H9 (cell line): ENCODE data around the gene SMO. TPM values are rescaled to one million over a fixed set of nuclear protein-coding genes. Genes with fewer than 3 reads are reported as not detected.

ENCODE experiments used
- DNase-seq: peaks from one replicate; pipeline ENCODE4 v3.0.0-alpha.2; 2017
- H2AFZ ChIP-seq: one replicate; pipeline ENCODE4 v1.6.1; 2013; ENCODE audit warnings: mild to moderate bottlenecking, low read length, control low read depth, moderate library complexity
- H2AK5ac ChIP-seq: 2 replicates; pipeline ENCODE4 v1.6.1; 2013; ENCODE audit warnings: low read length, control low read depth, mixed read lengths; ENCODE audit not compliant: insufficient read length
- H2BK120ac ChIP-seq: one replicate; pipeline ENCODE4 v1.6.1; 2013; ENCODE audit warnings: low read depth, mild to moderate bottlenecking, low read length, control low read depth, inconsistent platforms; ENCODE audit not compliant: poor library complexity, severe bottlenecking
- H2BK12ac ChIP-seq: 2 replicates; pipeline ENCODE4 v1.6.1; 2013; ENCODE audit warnings: low read length, control low read depth, mixed read lengths, low read depth; ENCODE audit not compliant: insufficient read length
- H2BK15ac ChIP-seq: 2 replicates; pipeline ENCODE4 v1.6.1; 2013; ENCODE audit warnings: low read depth, low read length, control low read depth
- H2BK20ac ChIP-seq: one replicate; pipeline ENCODE4 v1.6.1; 2013; ENCODE audit warnings: low read depth, mild to moderate bottlenecking, low read length, control low read depth, inconsistent platforms; ENCODE audit not compliant: poor library complexity, severe bottlenecking
- H2BK5ac ChIP-seq: 2 replicates; pipeline ENCODE4 v1.6.1; 2013; ENCODE audit warnings: low read length, control low read depth, mixed read lengths; ENCODE audit not compliant: insufficient read length
- H3K14ac ChIP-seq: 2 replicates; pipeline ENCODE4 v1.6.1; 2013; ENCODE audit warnings: low read length, control low read depth; ENCODE audit not compliant: insufficient read depth
- H3K18ac ChIP-seq: 2 replicates; pipeline ENCODE4 v1.6.1; 2013; ENCODE audit warnings: low read depth, mild to moderate bottlenecking, mixed read lengths, low read length, control low read depth; ENCODE audit not compliant: insufficient read length
- H3K23ac ChIP-seq: 2 replicates; pipeline ENCODE4 v1.6.1; 2013; ENCODE audit warnings: low read length, control low read depth, mixed read lengths, low read depth; ENCODE audit not compliant: insufficient read length
- H3K23me2 ChIP-seq: 2 replicates; pipeline ENCODE4 v1.6.1; 2013; ENCODE audit warnings: low read depth, mild to moderate bottlenecking, mixed read lengths, low read length, control low read depth; ENCODE audit not compliant: insufficient read length, poor library complexity, severe bottlenecking
- H3K27ac ChIP-seq: 2 replicates; pipeline ENCODE4 v1.5.1; 2013; ENCODE audit warnings: low read length, control low read depth, mixed read lengths, low read depth; ENCODE audit not compliant: insufficient read length
- H3K27me3 ChIP-seq: 2 replicates; pipeline ENCODE4 v1.6.1; 2013; ENCODE audit warnings: low read length, control low read depth, inconsistent platforms; ENCODE audit not compliant: insufficient read depth
- H3K4ac ChIP-seq: 2 replicates; pipeline ENCODE4 v1.6.1; 2013; ENCODE audit warnings: low read depth, mild to moderate bottlenecking, control low read depth, inconsistent platforms, low read length, moderate library complexity
- H3K4me1 ChIP-seq: 2 replicates; pipeline ENCODE4 v1.6.1; 2013; ENCODE audit warnings: low read length, control low read depth, inconsistent platforms; ENCODE audit not compliant: insufficient read depth
- H3K4me2 ChIP-seq: 2 replicates; pipeline ENCODE4 v1.6.1; 2013; ENCODE audit warnings: low read length, control low read depth, mixed read lengths; ENCODE audit not compliant: insufficient read length, insufficient read depth
- H3K56ac ChIP-seq: 2 replicates; pipeline ENCODE4 v1.6.1; 2013; ENCODE audit warnings: low read depth, mild to moderate bottlenecking, mixed read lengths, low read length, control low read depth; ENCODE audit not compliant: insufficient read length
- H3K79me1 ChIP-seq: 2 replicates; pipeline ENCODE4 v1.6.1; 2013; ENCODE audit warnings: low read depth, mild to moderate bottlenecking, moderate library complexity, low read length, control low read depth, inconsistent platforms; ENCODE audit not compliant: insufficient read depth, poor library complexity, severe bottlenecking
- H3K79me2 ChIP-seq: 2 replicates; pipeline ENCODE4 v1.6.1; 2013; ENCODE audit warnings: low read length, control low read depth, inconsistent platforms; ENCODE audit not compliant: insufficient read depth
- H3K9ac ChIP-seq: 2 replicates; pipeline ENCODE4 v1.6.1; 2013; ENCODE audit warnings: low read length, control low read depth, mixed read lengths; ENCODE audit not compliant: insufficient read length; ENCODE audit errors: extremely low read depth
- H3K9me3 ChIP-seq: one replicate; pipeline ENCODE4 v1.6.1; 2013; ENCODE audit warnings: low read depth, low read length, inconsistent platforms; ENCODE audit not compliant: control insufficient read depth
- H3T11ph ChIP-seq: one replicate; pipeline ENCODE4 v1.6.1; 2013; ENCODE audit warnings: mild to moderate bottlenecking, low read length, control low read depth, inconsistent platforms
- H4K20me1 ChIP-seq: one replicate; pipeline ENCODE4 v1.6.1; 2013; ENCODE audit not compliant: control insufficient read depth, insufficient read length, insufficient read depth
- H4K5ac ChIP-seq: 2 replicates; pipeline ENCODE4 v1.6.1; 2013; ENCODE audit warnings: low read depth, mild to moderate bottlenecking, mixed read lengths, low read length, control low read depth; ENCODE audit not compliant: insufficient read length
- H4K8ac ChIP-seq: replicated peaks from 2 replicates; pipeline ENCODE4 v1.6.1; 2013; ENCODE audit warnings: low read length, control low read depth, mixed read lengths, low read depth; ENCODE audit not compliant: insufficient read length
- H4K91ac ChIP-seq: 2 replicates; pipeline ENCODE4 v1.6.1; 2013; ENCODE audit warnings: low read depth, mild to moderate bottlenecking, moderate library complexity, mixed read lengths, low read length, control low read depth; ENCODE audit not compliant: insufficient read length
- H3K27ac Mint-ChIP-seq, 3 experiments: 2 replicates in 2 of 3; 3 replicates in 1 of 3; pipeline ENCODE4 v1.8.0; 2020 to 2021; ENCODE audit warnings: mixed read lengths in 3 of 3, mild to moderate bottlenecking in 1 of 3, moderate library complexity in 1 of 3
- H3K27me3 Mint-ChIP-seq: 2 replicates; pipeline ENCODE4 v1.8.0; 2021; ENCODE audit warnings: low read depth, mild to moderate bottlenecking, moderate library complexity, mixed read lengths
- H3K36me3 Mint-ChIP-seq, 3 experiments: 2 replicates in 2 of 3; 3 replicates in 1 of 3; pipeline ENCODE4 v1.8.0; 2020 to 2021; ENCODE audit warnings: low read depth in 3 of 3, mixed read lengths in 3 of 3; ENCODE audit not compliant: insufficient read depth in 1 of 3
- H3K4me1 Mint-ChIP-seq, 2 experiments: 2 replicates each; pipeline ENCODE4 v1.8.0; 2020; ENCODE audit warnings: mixed read lengths in 2 of 2
- H3K4me3 Mint-ChIP-seq, 2 experiments: 2 replicates in 1 of 2; 3 replicates in 1 of 2; pipeline ENCODE4 v1.8.0; 2020 to 2021; ENCODE audit warnings: mild to moderate bottlenecking in 2 of 2, mixed read lengths in 2 of 2, moderate library complexity in 1 of 2
- H3K9me3 Mint-ChIP-seq, 2 experiments: 2 replicates in 1 of 2; 3 replicates in 1 of 2; pipeline ENCODE4 v1.8.0; 2020; ENCODE audit warnings: mild to moderate bottlenecking in 2 of 2, mixed read lengths in 2 of 2, moderate library complexity in 1 of 2
- CTCF ChIP-seq: fragments of 200-600 bp; sonication (generic); conservative IDR thresholded peaks from 3 replicates; pipeline ENCODE4 v1.8.0; 2021; ENCODE audit warnings: antibody characterized with exemption, mild to moderate bottlenecking
- WGBS: extraction: QIAGEN DNeasy Blood & Tissue Kit; methylation state at CpG from one replicate; pipeline ENCODE4 v1.1.7; 2013; ENCODE audit warnings: missing lambda C conversion rate, low lambda C conversion rate, mixed read lengths; ENCODE audit not compliant: insufficient read length; ENCODE audit errors: extremely low coverage; 5-methylcytosine and 5-hydroxymethylcytosine counted together
- total RNA-seq: library from RNA; stranded (reverse); gene quantifications from 2 replicates; pipeline ENCODE4 v1.2.1, GENCODE V29; 2021

Gene SMO
- total RNA-seq, 1 experiment from 2014 or later = 66.8 TPM

GRCh38 chr7:129203050-129203741, 14.8 kb downstream of the SMO start:
- DNase-seq = no peak
- no peak overlapping the region for H2BK12ac ChIP-seq
- no peaks in the 10 kb centered on the region for H3K27me3 Mint-ChIP-seq

More at GRCh38 chr7:129203050-129203741, 14.8 kb downstream of the SMO start:
- Histone ChIP-seq H3K9ac (no peak overlapping the region), H3K79me2 (peaks cover 2% of the 10 kb centered on the region; the same call in 1 of the 2 replicates), H3K27ac (no peak overlapping the region), H4K5ac (no peak overlapping the region), H2BK5ac (peak overlapping the region; percentile 17), H3K4me1 (no peaks in the 10 kb centered on the region), H4K20me1 (no peaks in the 10 kb centered on the region), H2AK5ac (no peak overlapping the region), H3K18ac (no peak overlapping the region), H2AFZ (no peak overlapping the region), H2BK20ac (no peak overlapping the region), H3K79me1 (no peaks in the 10 kb centered on the region), H3K14ac (no peak overlapping the region; the same call in 1 of the 2 replicates), H3T11ph (no peak overlapping the region), H3K27me3 (no peaks in the 10 kb centered on the region), H3K9me3 (no peaks in the 10 kb centered on the region), H4K8ac (no peak overlapping the region), H3K56ac (no peak overlapping the region), H3K4ac (no peak overlapping the region), H3K4me2 (no peak overlapping the region), H3K23ac (no peak overlapping the region), H2BK120ac (no peak overlapping the region), H4K91ac (no peak overlapping the region), H2BK15ac (no peak overlapping the region), H3K23me2 (no peaks in the 10 kb centered on the region)
- Mint-ChIP-seq H3K4me1 (peaks cover 0 to 2% of the 10 kb centered on the region in 2 experiments; a peak in 1 of 4 replicates), H3K4me3 (no peak overlapping the region), H3K27ac (no peak overlapping the region; a peak in 1 of 7 replicates), H3K9me3 (peaks cover 0 to 8% of the 10 kb centered on the region in 2 experiments; a peak in 1 of 5 replicates), H3K36me3 (peaks cover 22 to 47% (median 42%) of the 10 kb centered on the region in 3 experiments)
- WGBS = no CpG with 5 or more reads among the region's 14 CpGs
- no peak for TF ChIP-seq CTCF
